Measurements from ENCODE around the gene SNAP47. TPM values are rescaled to one million over a fixed set of nuclear protein-coding genes. Genes with fewer than 3 reads are reported as not detected.
A peak's percentile ranks its signal among the peaks of the same experiment; 100 is the strongest.
"Not testable (repeated sequence)": the region's sequence is repeated elsewhere in the genome, so short reads cannot be mapped to it uniquely, and the experiment has no call there.

Gene SNAP47
- 46.0 and 50.8 TPM in 2 replicates for total RNA-seq (2014; rRNA removed; shearing (Covaris generic))

- peak; percentile 95 for DNase-seq (ENCODE audit: low read depth)
Observed at GRCh38 chr1:227734856-227735538, at the start of gene SNAP47, which contains the start of gene JMJD4. Gene SNAP47, plus strand, starts transcription at chr1:227735435. Its CDS starts 12,302 bp downstream, at chr1:227747737. Gene JMJD4, minus strand, starts transcription at chr1:227735302. Its CDS starts 29 bp downstream, at chr1:227735273.

- DNase-seq (ENCODE audit: low read depth): no peak
Observed at GRCh38 chr1:227685807-227686206, 49.4 kb upstream of the SNAP47 start.

GRCh38 chr1:227697321-227697864 is 37.8 kb upstream of the SNAP47 start:
- DNase-seq (ENCODE audit: low read depth): no peak

GRCh38 chr1:227701631-227702030 is 33.6 kb upstream of the SNAP47 start:
- not testable (repeated sequence) for DNase-seq (ENCODE audit: low read depth)

GRCh38 chr1:227707846-227708245 is 27.4 kb upstream of the SNAP47 start:
- no peak for DNase-seq (ENCODE audit: low read depth)

GRCh38 chr1:227709451-227709850 is 25.8 kb upstream of the SNAP47 start:
- DNase-seq (ENCODE audit: low read depth): no peak

- not testable (repeated sequence) for DNase-seq (ENCODE audit: low read depth)
Observed at GRCh38 chr1:227710474-227710873, 24.8 kb upstream of the SNAP47 start.

- DNase-seq (ENCODE audit: low read depth): no peak
Observed at GRCh38 chr1:227712648-227713047, 22.6 kb upstream of the SNAP47 start.

- no peak for DNase-seq (ENCODE audit: low read depth)
Observed at GRCh38 chr1:227718932-227719331, 16.3 kb upstream of the SNAP47 start.

GRCh38 chr1:227723474-227723873 is 11.8 kb upstream of the SNAP47 start:
- no peak for DNase-seq (ENCODE audit: low read depth)

- DNase-seq (ENCODE audit: low read depth): no peak
Observed at GRCh38 chr1:227725046-227725445, 10.2 kb upstream of the SNAP47 start.

- DNase-seq (ENCODE audit: low read depth): no peak
Observed at GRCh38 chr1:227726318-227726717, 8.9 kb upstream of the SNAP47 start.

GRCh38 chr1:227726924-227727599 is 8.2 kb upstream of the SNAP47 start:
- no peak for DNase-seq (ENCODE audit: low read depth)

GRCh38 chr1:227728059-227728891 is 7.0 kb upstream of the SNAP47 start:
- peak; percentile 84 for DNase-seq (ENCODE audit: low read depth)

GRCh38 chr1:227728892-227729143 is 6.4 kb upstream of the SNAP47 start:
- no peak for DNase-seq (ENCODE audit: low read depth)

- DNase-seq (ENCODE audit: low read depth): no peak
Observed at GRCh38 chr1:227729144-227729880, 5.9 kb upstream of the SNAP47 start.

GRCh38 chr1:227729881-227730629 is 5.2 kb upstream of the SNAP47 start:
- DNase-seq (ENCODE audit: low read depth): peak; percentile 58

- no peak for DNase-seq (ENCODE audit: low read depth)
Observed at GRCh38 chr1:227730630-227731151, 4.5 kb upstream of the SNAP47 start.

GRCh38 chr1:227731241-227731677 is 4.0 kb upstream of the SNAP47 start:
- DNase-seq (ENCODE audit: low read depth): no peak

Data from Daoy (cell line).